Osteoblast (primary cell): ENCODE results near the gene HOXD12. TPM values are rescaled to one million over a fixed set of nuclear protein-coding genes. Genes with fewer than 3 reads are reported as not detected.
A peak's percentile ranks its signal among the peaks of the same experiment; 100 is the strongest.

ENCODE experiments used
- DNase-seq: peaks from one replicate; pipeline ENCODE4 v3.0.0; 2011; ENCODE audit warnings: low spot score, mixed read lengths; ENCODE audit not compliant: insufficient read length; ENCODE audit errors: missing footprints
- H2AFZ ChIP-seq: 2 replicates; pipeline ENCODE4 v1.6.0; 2011; ENCODE audit warnings: mild to moderate bottlenecking, low read length
- H3K27ac ChIP-seq: 2 replicates; pipeline ENCODE4 v1.5.1; 2011; ENCODE audit warnings: mild to moderate bottlenecking, low read depth, low read length, moderate library complexity
- H3K27me3 ChIP-seq: 2 replicates; pipeline ENCODE4 v1.6.0; 2012; ENCODE audit warnings: mild to moderate bottlenecking, control low read depth, inconsistent platforms, low read length, moderate library complexity; ENCODE audit not compliant: insufficient read depth
- H3K36me3 ChIP-seq: 2 replicates; pipeline ENCODE4 v1.5.1; 2011; ENCODE audit warnings: mild to moderate bottlenecking, low read length, control low read depth, moderate library complexity; ENCODE audit not compliant: insufficient read depth
- H3K4me1 ChIP-seq: 2 replicates; pipeline ENCODE4 v1.5.1; 2011; ENCODE audit warnings: mild to moderate bottlenecking, low read length, control low read depth, moderate library complexity; ENCODE audit not compliant: insufficient read depth
- H3K4me2 ChIP-seq: 2 replicates; pipeline ENCODE4 v1.6.0; 2011; ENCODE audit warnings: mild to moderate bottlenecking, low read length; ENCODE audit not compliant: insufficient read depth
- H3K4me3 ChIP-seq: fragments of 200-600 bp; sonication (generic); 3 replicates; pipeline ENCODE4 v1.5.1; 2012; ENCODE audit warnings: mild to moderate bottlenecking, low read length, inconsistent platforms; ENCODE audit not compliant: insufficient read depth
- H3K79me2 ChIP-seq: 2 replicates; pipeline ENCODE4 v1.6.0; 2012; ENCODE audit warnings: mild to moderate bottlenecking, low read length, control low read depth, inconsistent platforms; ENCODE audit not compliant: insufficient read depth
- H3K9me3 ChIP-seq: 2 replicates; pipeline ENCODE4 v1.5.1; 2011; ENCODE audit warnings: low read depth, low read length, control low read depth
- H4K20me1 ChIP-seq: 2 replicates; pipeline ENCODE4 v1.6.0; 2012; ENCODE audit warnings: mild to moderate bottlenecking, low read length, control low read depth; ENCODE audit not compliant: insufficient read depth
- CTCF ChIP-seq: IDR thresholded peaks from 2 replicates; pipeline ENCODE4 v1.5.1; 2011; ENCODE audit warnings: mild to moderate bottlenecking, low read depth, low read length, moderate library complexity; ENCODE audit errors: extremely low read depth
- total RNA-seq: library from RNA; depleted of rRNA; stranded (reverse); fragments of >200 nt; gene quantifications from 2 replicates; pipeline ENCODE4 v1.2.3, GENCODE V29; 2012

Gene HOXD12
- total RNA-seq, 1 donor = not detected

GRCh38 chr2:176140513-176141317 is 41.1 kb downstream of the HOXD12 start:
- peak overlapping the region; percentile 79 for H3K4me2 ChIP-seq
- peaks cover 6% of the 10 kb centered on the region for H4K20me1 ChIP-seq
- H2AFZ ChIP-seq = peak overlapping the region; percentile 87
- H3K79me2 ChIP-seq = peaks cover 57% of the 10 kb centered on the region
- peak overlapping the region; percentile 79 for H3K4me3 ChIP-seq
- no peaks in the 10 kb centered on the region for H3K36me3 ChIP-seq
- no peaks in the 10 kb centered on the region for H3K9me3 ChIP-seq
- H3K4me1 ChIP-seq = peaks cover 16% of the 10 kb centered on the region
- H3K27me3 ChIP-seq = no peaks in the 10 kb centered on the region
- DNase-seq = peak; percentile 100
- TF ChIP-seq CTCF = peak; percentile 76
- peak overlapping the region; percentile 60 for H3K27ac ChIP-seq

GRCh38 chr2:176142281-176142680 is 42.7 kb downstream of the HOXD12 start:
- H3K4me3 ChIP-seq = no peak overlapping the region
- no peak overlapping the region for H2AFZ ChIP-seq
- no peaks in the 10 kb centered on the region for H3K9me3 ChIP-seq
- H3K27ac ChIP-seq = no peak overlapping the region
- H3K4me1 ChIP-seq = peaks cover 11% of the 10 kb centered on the region
- no peak for TF ChIP-seq CTCF
- H4K20me1 ChIP-seq = peaks cover 6% of the 10 kb centered on the region
- DNase-seq = no peak
- H3K36me3 ChIP-seq = no peaks in the 10 kb centered on the region
- H3K79me2 ChIP-seq = peaks cover 45% of the 10 kb centered on the region
- no peaks in the 10 kb centered on the region for H3K27me3 ChIP-seq
- H3K4me2 ChIP-seq = no peak overlapping the region

- TF ChIP-seq CTCF = no peak
- no peak overlapping the region for H3K27ac ChIP-seq
- no peak overlapping the region for H2AFZ ChIP-seq
- H3K4me1 ChIP-seq = no peaks in the 10 kb centered on the region
- no peak overlapping the region for H3K4me2 ChIP-seq
- DNase-seq = no peak
- H3K9me3 ChIP-seq = no peaks in the 10 kb centered on the region
- H4K20me1 ChIP-seq = peaks cover 10% of the 10 kb centered on the region
- peaks cover 21% of the 10 kb centered on the region for H3K79me2 ChIP-seq
- no peaks in the 10 kb centered on the region for H3K27me3 ChIP-seq
- H3K4me3 ChIP-seq = no peak overlapping the region
- no peaks in the 10 kb centered on the region for H3K36me3 ChIP-seq
These were observed 45.7 kb downstream of the HOXD12 start for GRCh38 chr2:176145085-176145969.

GRCh38 chr2:176146101-176146500 is 46.5 kb downstream of the HOXD12 start:
- TF ChIP-seq CTCF = no peak
- Histone ChIP-seq H3K27ac (no peak overlapping the region), H3K9me3 (no peaks in the 10 kb centered on the region), H3K27me3 (no peaks in the 10 kb centered on the region), H2AFZ (no peak overlapping the region), H3K4me3 (no peak overlapping the region), H3K79me2 (peaks cover 19% of the 10 kb centered on the region), H3K36me3 (no peaks in the 10 kb centered on the region), H3K4me1 (no peaks in the 10 kb centered on the region), H3K4me2 (no peak overlapping the region), H4K20me1 (peaks cover 8% of the 10 kb centered on the region)
- peak; percentile 70 for DNase-seq
